GM04504 (cell line): ENCODE measurements around the gene MYBPH.
A peak's percentile ranks its signal among the peaks of the same experiment; 100 is the strongest.

Source experiments
- DNase-seq: peaks from one replicate; pipeline ENCODE4 v3.0.0-alpha.2; 2012; ENCODE audit warnings: low read depth

Gene MYBPH

DNA sequence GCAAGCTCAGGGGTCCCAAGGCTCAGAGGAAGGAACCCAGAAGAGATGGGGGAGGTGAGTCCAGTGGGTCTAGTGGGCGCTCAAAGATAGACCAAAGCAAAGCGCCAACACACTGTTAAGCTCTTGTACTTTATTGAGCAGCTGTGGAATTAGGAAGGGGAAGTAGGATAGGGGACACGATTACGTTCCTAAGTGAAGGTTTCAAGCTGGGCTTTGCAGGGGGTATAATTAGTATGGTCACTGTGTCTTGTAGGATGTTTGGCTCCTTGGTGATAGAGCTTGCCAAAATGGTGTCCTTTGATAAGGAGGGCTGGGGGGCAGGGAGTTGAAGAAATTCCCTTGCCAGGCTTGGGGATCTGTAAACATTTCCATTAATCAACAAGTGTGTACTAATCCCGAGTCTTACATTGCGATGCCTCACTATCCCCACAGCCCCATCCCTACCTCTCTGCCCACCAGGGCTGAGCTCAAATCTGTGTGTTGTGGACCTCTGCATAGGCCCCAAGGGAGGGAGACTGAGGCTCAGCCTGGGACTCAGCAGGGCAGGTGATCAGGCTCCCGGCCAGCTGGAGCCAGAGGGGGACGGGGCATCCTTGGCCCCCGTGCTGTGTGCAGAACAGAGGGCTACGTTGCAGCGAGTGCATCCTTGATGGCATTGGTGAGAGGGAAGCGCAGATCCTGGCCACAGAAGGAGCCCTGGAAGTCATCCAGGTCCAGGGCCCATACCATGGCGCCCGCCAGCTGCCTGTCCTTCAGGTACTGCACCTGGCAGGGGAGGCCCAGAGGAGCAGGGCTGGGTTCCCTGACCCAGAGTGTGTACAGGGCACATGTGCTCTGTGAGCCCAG, 3.4 kb upstream of the MYBPH start:
- no peak for DNase-seq

DNA sequence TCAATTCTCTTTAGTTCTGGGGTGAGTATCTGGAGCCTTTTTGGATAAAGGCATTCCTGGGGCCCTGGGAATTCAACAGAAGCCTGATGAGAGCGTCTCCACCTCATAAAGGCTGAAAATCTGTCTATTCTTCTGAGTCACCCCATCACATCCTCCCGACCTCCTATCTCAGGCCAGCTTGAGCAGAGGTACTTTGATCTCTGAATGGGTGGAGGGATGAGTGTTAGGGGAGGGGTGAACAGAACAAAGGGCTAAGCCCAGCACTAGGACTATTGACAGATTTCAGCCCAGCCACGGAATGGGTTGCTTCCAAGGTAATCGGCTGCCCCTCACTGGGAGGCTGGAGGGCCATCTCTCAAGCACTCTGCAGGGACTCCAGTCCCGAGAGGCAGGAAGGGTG, 2.5 kb upstream of the MYBPH start:
- DNase-seq, result no peak

DNA sequence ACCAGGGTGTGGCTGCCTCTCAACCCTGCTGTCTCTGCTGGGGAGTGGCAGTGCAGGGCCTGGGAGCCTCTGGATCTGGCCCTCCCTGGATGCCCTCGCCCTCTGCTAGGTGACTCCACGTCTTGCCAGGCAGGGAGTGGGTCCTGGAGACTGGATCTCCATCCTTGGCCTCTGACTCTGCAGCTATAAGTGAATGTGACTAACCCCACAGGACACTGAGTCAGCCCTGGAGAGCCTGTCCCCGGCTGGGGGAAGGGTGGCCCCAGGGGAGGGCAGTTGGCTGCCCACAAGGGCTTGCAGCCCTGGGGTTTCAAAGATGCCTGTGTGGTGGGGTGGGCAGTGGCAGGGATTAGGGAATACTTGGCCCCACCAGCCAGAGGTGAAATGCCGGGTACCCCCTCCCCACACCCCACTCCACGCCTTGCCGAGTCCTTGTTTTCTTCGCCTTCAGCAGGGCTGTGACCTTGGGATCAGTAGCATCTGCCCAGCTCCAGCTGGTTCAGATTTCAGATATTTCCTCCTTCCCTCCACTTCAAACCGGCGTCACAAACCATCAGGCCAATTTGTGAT, 1.9 kb upstream of the MYBPH start:
- peak; percentile 23 for DNase-seq

DNA sequence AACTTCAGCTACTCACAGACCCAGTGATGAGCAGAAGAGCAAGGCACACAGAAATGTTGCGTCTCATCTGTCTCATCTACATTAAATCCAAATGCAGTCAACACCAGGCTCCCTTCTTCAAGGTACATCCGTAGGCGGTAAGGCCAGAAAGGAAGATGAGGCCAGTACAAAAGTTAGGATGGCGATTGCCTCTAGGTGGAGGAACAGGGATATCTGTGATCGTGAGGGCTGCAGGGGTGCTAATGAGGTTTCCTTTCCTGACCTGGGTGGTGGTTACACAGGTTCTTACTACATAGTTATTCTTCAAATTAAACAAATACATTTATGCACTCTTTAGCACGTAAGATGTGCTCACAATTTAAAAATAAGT, 1.4 kb upstream of the MYBPH start:
- DNase-seq, result no peak

DNA sequence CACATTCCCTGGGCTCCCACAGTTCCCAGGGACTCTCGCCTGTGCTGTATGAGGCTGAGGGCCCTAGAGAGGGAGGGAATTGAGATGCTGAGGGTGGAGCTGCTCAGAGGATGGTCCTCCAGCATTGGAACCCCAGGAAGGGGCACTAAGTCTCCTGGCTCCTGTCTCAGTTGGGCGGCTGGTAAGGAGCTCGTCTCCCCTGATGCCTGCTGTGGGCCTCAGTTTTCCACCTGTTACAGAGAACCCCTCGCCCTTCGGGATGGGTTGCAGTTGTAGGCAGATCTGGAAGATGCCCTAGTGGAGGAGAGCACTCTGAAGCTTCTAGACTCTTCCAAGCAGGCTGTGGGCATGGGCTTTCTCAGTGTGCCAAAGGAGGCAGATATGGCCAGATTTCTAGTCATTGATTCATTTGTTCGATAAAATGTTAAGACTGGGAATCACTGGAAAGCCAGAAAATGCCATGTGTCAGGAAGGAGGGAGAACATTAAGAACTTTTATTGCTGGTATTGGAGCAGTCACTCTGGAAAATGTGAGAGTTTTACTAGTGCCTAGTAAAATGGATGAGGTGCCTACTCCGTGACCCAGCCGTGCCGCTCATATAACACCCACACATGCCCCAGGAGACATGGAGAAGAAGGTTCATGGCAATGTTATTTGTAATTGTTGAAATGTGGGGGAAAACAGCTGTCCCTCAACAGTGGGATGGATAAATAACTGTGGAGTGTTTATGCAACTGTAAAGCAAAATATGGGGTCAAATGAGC, 828 bp upstream of the MYBPH start:
- DNase-seq, result no peak

DNA sequence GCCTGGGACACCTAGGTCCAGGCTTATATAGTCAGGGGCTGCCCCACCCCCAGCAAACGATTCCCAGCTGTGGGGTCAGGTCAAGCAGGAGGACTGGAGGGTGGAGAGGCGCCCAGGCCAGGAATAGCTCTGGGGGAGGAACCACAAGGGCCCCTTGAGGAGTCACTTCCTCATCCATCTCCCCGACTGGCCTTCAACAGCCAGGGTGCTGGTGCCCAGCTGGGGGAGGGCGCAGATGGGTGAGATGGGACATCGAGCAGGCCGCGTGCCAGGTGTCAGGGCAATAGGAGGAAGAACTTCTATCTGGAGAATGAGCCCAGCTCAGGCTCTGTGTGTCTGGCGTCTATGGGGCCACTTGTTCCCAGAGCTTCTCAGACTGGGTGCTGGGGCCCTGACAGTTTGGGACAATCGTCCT, 208 bp upstream of the MYBPH start:
- DNase-seq, result no peak

DNA sequence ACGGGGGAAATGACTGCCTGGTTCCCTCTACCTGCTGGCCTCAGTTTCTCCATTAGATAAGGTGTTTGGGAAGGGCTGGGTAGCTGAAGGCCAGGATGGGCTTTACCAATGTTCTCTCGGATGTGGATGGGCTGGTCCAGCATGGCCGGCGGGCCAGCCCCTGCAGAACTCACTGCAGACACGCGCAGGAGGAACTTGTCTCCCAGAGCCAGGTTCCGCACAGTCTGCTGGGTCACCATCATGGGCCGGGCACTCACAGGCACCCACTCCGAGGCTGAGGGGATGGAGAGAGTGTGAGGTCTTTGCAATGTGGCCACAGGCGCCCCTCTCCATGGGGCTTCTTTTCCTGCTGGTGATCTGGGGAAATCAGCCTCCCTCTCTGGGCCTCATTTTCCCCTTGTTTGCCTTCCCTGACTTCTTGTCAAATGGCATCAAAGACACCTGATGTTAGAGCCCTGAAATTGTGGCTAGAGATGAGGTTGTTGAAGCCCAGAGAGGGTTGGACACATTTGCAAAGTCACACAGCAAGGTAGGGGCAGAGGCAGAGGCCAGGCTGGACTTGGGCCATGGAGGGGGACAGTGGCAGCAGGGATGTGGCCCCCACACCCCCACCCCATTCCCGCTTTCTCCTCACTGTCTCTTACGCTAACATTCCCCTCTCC, 1.2 kb downstream of the MYBPH start:
- DNase-seq, result no peak

DNA sequence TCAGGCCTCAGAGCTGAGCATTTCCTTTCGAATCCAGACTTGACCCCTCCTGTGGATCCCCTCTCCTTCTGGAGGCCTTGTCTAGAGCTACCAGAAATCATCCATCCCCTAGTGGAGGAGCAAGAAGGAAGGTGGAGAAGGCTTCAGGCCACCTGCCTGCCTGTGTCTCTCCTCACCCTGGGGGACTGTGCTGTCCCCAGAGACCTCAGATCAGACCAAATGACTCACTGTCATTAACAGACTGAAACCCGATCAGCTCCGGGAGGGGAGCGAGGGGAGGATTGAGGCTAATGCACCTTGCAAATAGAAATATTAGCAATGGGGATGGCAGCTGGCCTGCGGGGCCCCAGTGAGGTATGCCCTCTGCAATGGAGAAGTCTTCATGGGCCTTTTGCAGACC, 2.1 kb downstream of the MYBPH start:
- no peak for DNase-seq

DNA sequence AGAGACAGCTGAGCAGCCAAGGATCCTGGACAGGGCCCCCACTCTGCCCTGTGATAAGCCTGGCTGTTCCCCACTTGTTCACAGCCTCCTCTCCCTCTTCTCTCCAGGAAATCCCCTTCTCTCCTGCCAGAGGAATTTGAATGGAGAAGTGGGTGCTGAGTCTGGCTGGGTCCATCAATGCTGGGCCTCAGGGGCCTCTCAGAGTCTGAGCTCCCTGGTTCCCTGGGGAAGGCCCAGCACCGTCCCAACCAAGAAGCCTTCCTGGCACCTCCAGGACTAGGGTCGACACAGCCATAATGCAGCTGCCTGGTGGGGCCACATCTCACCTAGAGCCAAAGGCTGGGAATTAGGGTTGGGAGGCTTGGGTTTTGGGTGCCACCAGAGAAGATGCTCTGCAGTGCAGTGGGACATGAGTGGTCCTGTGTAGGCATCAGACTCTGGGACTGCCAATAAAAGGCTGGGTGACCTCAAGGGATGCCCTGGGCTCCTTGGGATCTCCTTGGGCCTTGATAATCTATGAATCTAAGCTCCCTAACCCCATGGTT, 2.5 kb downstream of the MYBPH start:
- no peak for DNase-seq

DNA sequence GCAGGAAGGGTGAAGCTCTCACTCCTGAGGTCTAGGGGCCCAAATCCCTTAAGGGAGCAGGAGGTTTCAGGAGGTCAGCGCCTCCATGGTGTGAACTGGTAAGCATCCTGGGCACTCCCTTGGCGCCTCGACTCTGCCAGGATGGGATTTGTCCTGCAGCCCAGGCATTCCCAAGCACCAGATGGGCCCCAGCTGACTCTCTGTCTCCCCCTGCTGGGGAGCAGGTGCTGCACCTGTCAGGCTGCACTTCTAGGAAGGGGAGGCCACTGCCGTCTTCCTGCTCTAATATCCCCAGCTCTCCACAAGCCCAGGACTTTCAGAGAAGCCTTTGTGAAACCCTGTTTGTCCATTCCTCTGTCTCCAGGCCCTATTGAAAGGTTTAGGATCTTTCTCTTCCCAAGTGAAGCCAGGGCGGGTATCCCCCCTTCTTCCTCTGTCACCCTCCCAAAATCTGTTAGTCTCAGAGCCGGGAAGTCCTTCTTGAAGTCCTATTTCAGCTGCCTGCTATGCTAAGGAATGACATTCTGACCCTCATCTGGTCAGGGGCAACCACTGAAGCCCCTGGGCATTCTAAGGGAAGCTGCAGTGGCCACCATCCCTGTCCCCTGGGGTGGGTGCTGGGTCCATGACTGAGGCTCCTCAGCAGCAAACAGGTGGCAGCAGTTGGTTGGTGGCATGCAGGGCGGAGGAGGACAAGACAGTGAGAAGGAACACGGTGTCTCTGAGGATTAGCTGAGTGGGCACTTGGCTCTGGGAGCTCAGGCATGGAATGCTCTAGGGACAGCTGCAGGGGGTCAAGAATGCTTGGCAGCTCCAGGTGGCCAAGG, 3.2 kb downstream of the MYBPH start:
- no peak for DNase-seq

DNA sequence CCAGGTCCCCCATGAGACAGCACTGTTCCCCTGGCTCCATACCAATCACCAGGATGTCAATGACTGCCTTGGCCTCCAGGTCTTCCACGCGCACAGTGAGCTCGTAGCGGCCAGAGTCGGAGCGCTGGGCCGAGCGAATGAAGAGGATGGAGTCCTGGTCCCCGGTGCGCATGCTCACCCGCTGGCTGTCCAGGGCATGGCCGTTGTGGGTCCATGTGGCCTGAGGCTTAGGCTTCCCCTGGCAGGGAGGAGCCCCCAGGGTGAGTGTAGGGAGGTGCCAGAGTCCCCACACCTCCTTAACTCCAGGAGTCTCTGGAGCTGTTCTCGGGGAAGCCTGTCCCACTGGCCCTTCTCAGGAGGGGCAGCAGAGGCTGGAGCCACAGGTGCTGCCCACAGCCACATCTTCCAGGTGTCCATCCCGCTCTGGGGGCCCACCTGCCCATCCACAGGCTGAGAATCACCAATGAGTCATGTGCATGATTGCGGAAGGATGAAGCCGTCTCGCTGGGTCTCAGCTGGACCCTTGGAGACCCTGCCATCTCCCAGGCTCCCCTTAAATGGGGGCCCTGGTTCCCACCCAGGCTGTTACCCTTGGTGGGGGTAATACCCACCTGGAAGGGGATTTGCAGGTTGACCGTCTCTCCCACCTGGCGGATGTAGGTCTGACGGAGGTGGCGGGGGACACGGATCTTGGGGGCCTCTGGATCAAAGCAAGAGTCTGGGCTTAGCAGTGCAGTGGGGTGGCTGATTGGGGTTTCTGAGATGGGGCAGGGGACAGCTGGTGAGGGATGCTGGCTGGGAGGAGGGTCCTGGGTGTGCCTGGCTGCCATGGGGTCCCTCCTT, 4.1 kb downstream of the MYBPH start:
- no peak for DNase-seq

DNA sequence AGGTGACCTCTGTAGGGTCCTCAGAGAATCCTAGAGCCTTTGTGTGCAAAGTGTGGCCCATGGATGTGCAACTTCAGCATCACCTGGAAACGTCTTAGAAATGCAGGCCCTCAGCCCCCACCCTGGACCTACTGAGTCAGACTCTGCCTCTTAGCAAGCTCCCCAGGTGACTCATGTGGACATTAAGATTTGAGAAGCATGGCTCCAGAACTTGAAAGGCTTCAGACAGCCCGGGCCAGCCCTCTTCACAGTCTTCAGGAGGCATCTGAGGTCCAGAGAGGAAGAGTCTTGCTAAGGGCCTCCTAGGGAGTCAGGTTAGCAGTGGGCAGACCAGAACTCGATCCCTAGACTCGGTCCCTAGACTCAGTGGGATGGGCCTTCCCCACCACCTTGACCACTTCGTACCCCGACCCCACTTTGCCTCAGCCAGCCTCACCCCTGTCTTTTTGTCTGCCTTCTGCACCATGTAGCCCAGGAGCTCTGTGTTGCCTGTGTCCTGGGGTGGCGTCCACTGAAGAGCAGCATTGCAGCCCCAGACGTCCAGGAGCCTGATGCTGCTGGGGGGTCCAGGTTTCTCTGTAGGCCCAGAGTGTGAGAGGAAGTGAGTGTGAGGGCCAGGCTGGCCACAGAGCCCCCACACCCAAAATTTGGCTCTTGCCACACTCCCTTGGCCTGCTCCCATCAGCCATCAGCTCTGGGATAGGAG, 4.8 kb downstream of the MYBPH start:
- no peak for DNase-seq

DNA sequence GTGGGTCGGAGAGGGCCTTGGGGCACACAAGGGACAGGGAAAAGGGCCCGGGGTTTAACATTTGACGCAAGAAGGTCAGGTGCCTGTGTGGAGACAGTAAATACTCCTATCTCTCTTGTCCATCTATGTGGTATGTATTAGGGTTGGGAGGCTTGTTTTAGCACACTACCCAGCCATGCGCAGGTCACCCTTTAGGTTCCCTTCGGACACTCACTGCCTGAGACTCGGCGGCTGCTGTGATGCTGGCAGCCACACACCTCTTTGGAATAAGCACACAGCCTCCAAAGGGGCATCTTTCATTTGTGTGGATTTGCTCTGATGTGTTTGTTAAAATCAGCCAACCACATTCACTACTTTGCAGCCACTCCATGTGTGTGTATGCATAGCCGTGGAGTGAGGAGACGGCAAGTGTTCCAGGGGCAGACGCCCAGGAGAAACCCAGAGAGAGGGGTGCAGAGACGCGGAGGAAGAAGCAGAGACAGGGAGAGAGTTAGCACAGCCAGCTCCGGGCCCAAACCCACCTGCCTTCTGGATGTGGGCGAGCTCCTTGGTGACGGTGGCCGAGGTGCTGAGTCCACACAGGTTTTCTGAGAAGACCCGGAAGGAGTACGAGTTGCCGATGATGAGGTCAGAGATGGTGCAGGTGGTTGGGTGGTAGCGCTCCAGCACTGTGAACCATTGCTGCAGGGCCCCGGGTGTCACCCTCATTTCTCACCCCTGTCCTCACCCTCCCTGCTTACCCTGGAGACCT, 5.7 kb downstream of the MYBPH start:
- DNase-seq, result no peak

DNA sequence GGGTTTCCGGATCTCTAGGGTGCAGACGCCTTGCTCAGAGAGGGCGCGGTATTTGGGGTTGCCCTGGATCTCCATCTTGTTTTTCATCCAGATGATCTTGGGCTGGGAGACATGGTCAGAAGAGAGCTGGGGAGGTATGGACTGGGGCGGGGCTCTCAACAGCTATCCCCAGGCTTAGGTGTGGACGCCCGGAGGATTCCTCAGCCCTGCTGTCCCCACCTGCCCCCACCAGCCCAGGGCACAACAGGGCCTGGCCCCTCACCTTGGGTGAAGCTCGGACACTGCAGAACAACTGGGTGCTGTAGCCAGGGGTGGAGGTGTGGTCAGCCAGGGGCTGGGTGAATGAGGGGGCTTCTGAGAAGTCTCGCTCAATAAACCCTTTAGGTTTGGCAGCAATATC, 6.6 kb downstream of the MYBPH start:
- no peak for DNase-seq

DNA sequence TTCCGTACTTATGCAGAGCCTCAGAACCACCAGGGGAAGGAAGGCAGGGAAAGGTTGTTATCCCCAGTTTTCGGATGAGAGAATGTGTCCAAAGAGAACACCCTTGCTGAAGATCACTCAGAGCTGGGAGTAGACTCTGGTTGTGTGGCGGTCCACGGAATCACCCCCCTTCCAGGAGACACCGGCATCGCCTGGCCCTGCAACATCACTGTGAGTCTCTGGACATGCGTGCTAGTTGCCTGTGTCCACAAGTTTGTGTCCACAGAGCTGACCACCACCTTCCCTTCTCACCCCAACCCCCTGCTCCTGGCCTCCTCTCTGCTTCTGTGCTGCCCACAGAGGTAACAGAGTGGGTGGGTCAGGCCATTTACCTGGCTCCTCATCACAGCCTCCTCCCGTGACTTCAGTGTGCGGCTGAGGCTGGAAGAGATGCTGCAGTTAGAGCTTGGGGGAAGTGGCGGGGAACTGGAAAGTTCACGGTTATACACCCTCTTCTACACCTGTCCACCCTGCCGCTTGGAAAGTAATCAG, 7.3 kb downstream of the MYBPH start:
- no peak for DNase-seq

DNA sequence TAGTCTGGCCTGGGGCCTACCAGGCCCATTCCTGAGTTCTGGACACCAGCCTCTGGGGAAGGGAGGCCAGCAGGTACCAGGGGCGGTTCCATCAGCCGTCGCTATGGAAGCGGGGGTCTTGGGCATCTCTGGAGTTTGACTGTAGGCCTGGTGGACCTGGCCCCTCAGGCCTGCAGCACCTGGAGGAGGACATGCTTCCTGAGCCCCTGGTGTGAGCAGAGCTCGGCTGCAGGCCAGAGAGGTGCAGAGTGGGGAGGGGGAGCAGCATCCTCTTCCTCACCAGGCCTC, 7.8 kb downstream of the MYBPH start:
- no peak for DNase-seq

DNA sequence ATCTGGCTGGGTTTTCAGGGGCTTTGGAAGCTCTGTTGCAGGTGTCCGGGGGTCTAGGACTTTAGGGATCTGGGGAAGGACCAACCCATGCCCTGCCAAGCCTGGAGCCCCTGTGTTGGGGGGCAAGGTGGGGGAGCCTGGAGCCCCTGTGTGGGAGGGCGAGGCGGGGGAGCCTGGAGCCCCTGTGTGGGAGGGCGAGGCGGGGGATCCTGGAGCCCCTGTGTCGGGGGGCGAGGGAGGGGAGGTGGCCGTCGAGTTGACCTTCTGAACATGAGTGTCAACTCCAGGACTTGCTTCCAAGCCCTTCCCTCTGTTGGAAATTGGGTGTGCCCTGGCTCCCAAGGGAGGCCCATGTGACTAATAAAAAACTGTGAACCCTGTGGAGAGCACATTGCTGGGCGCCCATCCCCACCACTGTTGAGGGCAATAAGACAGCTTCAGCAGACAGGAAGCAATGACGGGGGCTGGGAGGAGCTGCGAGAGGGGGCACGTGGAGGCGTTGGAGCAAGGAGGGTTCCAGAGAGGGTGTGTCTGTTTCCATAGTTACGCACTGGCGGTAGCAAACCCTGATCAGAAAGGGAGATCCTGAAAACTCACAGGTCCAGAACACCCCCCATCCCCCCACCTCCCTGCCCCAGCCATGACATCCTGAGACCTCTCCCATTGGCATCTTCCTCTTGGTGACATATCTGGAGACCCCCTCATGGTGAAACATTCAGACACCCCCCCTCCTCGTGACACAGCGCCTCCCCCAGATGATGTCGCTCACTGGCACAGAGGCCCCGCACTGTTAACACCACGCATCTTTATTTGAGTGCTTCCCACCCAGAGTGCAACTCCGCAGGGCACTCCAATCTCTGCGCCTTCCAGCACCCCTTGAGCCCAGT, 8.4 kb downstream of the MYBPH start:
- no peak for DNase-seq
